Activated CD8-positive, alpha-beta memory T cell treated with anti-CD3 and anti-CD28 coated beads for 1 hour (primary cell): ENCODE results near the gene EMP2.
"Not testable (repeated sequence)": the region's sequence is repeated elsewhere in the genome, so short reads cannot be mapped to it uniquely, and the experiment has no call there.

ENCODE experiments used
- DNase-seq, 2 donors: peaks; one replicate each; pipeline ENCODE4 v3.0.0-alpha.2; 2020; ENCODE audit warnings: low read depth in 1 of 2; ENCODE audit errors: extremely low read depth in 1 of 2

EMP2 gene

GRCh38 chr16:10525214-10525825, 55.1 kb downstream of the EMP2 start:
- no peak for DNase-seq

GRCh38 chr16:10522966-10523365, 57.4 kb downstream of the EMP2 start:
- DNase-seq = no peak

- DNase-seq = peak in 1 of 2 donors; percentile 3
Measured at GRCh38 chr16:10521681-10522274, 58.6 kb downstream of the EMP2 start.

GRCh38 chr16:10520869-10521578, 59.4 kb downstream of the EMP2 start:
- DNase-seq = no peak

- no peak for DNase-seq
Measured at GRCh38 chr16:10519929-10520868, 60.2 kb downstream of the EMP2 start.

- no peak for DNase-seq
Measured at GRCh38 chr16:10519297-10519696, 61.1 kb downstream of the EMP2 start.

GRCh38 chr16:10518479-10519041, 61.8 kb downstream of the EMP2 start:
- no peak for DNase-seq

- DNase-seq = no peak
Measured at GRCh38 chr16:10517868-10518267, 62.5 kb downstream of the EMP2 start.

GRCh38 chr16:10514369-10515055, 65.9 kb downstream of the EMP2 start:
- peak in 1 of 2 donors; percentile 11 for DNase-seq

- DNase-seq = no peak
Measured at GRCh38 chr16:10511829-10512228, 68.6 kb downstream of the EMP2 start.

- DNase-seq = no peak
Measured at GRCh38 chr16:10510279-10510678, 70.1 kb downstream of the EMP2 start.

GRCh38 chr16:10509534-10510025, 70.8 kb downstream of the EMP2 start:
- peak; percentile 24 to 26 for DNase-seq

- DNase-seq = not testable (repeated sequence)
Measured at GRCh38 chr16:10505286-10505685, 75.1 kb downstream of the EMP2 start.

GRCh38 chr16:10504404-10504885, 76.0 kb downstream of the EMP2 start:
- no peak for DNase-seq

- no peak for DNase-seq
Measured at GRCh38 chr16:10502776-10503175, 77.6 kb downstream of the EMP2 start.

GRCh38 chr16:10501016-10501607, 79.3 kb downstream of the EMP2 start:
- DNase-seq = no peak

- no peak for DNase-seq
Measured at GRCh38 chr16:10500582-10500981, 79.8 kb downstream of the EMP2 start.

- DNase-seq = no peak
Measured at GRCh38 chr16:10497132-10498101, 83.0 kb downstream of the EMP2 start.
